ENCODE results near the gene NR3C1. TPM values are rescaled to one million over a fixed set of nuclear protein-coding genes. Genes with fewer than 3 reads are reported as not detected.

NR3C1 gene
- polyA plus RNA-seq, 1 donor (not counting 4 experiments of a cell fraction or from before 2014, with no cell fraction given) = 30.7 TPM

- H3K9ac ChIP-seq (ENCODE audit: control insufficient read depth, extremely low read depth, insufficient read depth, low read length) = no peak overlapping the region
- H3K36me3 ChIP-seq (ENCODE audit: control insufficient read depth in 2 of 2, extremely low read depth in 1 of 2, insufficient read depth in 2 of 2, low read length in 2 of 2) = peaks cover 0 to 3% of the 10 kb centered on the region in 2 experiments
- no peak overlapping the region for H2AFZ ChIP-seq (ENCODE audit: control insufficient read depth, low read length)
- dilution Hi-C loops (cut with MboI; ENCODE audit: extremely low pct_ligation_motif_present, low sequenced_read_pairs) = no loop called here
- TF ChIP-seq CTCF (optimal IDR thresholded peaks at IDR 0.05 in 1 of 3, IDR thresholded peaks at IDR 0.05 in 1 of 3, conservative IDR thresholded peaks at IDR 0.05 in 1 of 3; ENCODE audit: extremely low read depth in 1 of 3, insufficient read depth in 2 of 3, low read length in 3 of 3) (no peak), EZH2 (IDR thresholded peaks at IDR 0.05; ENCODE audit: low read length) (no peak)
- H3K79me2 ChIP-seq (ENCODE audit: control insufficient read depth, insufficient read depth, low read length) = peaks cover 72% of the 10 kb centered on the region
- no peak overlapping the region for H3K4me2 ChIP-seq (ENCODE audit: control insufficient read depth, extremely low read depth, insufficient read depth, low read depth, low read length)
- H3K4me1 ChIP-seq (ENCODE audit: control insufficient read depth, extremely low read depth, insufficient read depth, low read length) = peaks cover 13% of the 10 kb centered on the region
- H3K27me3 ChIP-seq (ENCODE audit: control insufficient read depth, extremely low read depth, insufficient read depth, low read length) = no peaks in the 10 kb centered on the region
- H3K27ac ChIP-seq (ENCODE audit: control insufficient read depth, insufficient read depth, low read length) = no peak overlapping the region
- no peaks in the 10 kb centered on the region for H3K9me3 ChIP-seq (ENCODE audit: control insufficient read depth, low read depth, low read length)
- H4K20me1 ChIP-seq (ENCODE audit: control insufficient read depth, extremely low read depth, insufficient read depth, low read length) = no peaks in the 10 kb centered on the region
- H3K9me1 ChIP-seq (ENCODE audit: control insufficient read depth, extremely low read depth, insufficient read depth, low read length) = no peaks in the 10 kb centered on the region
- DNase-seq (ENCODE audit: low read depth, low spot score) (no peak), FAIRE-seq (no peak)
- no peak overlapping the region for H3K4me3 ChIP-seq (ENCODE audit: control insufficient read depth in 2 of 3, extremely low read depth in 1 of 3, insufficient read depth in 2 of 3, low read depth in 1 of 3, low read length in 3 of 3)
These were observed 65.5 kb downstream of the NR3C1 start for GRCh38 chr5:143337946-143338345.

GRCh38 chr5:143336485-143336884 lies 67.0 kb downstream of the NR3C1 start:
- Histone ChIP-seq H3K27me3 (ENCODE audit: control insufficient read depth, extremely low read depth, insufficient read depth, low read length) (no peaks in the 10 kb centered on the region), H4K20me1 (ENCODE audit: control insufficient read depth, extremely low read depth, insufficient read depth, low read length) (no peaks in the 10 kb centered on the region), H3K4me1 (ENCODE audit: control insufficient read depth, extremely low read depth, insufficient read depth, low read length) (peaks cover 3% of the 10 kb centered on the region), H3K9ac (ENCODE audit: control insufficient read depth, extremely low read depth, insufficient read depth, low read length) (no peak overlapping the region), H3K36me3 (ENCODE audit: control insufficient read depth in 2 of 2, extremely low read depth in 1 of 2, insufficient read depth in 2 of 2, low read length in 2 of 2) (peaks cover 0 to 3% of the 10 kb centered on the region in 2 experiments), H2AFZ (ENCODE audit: control insufficient read depth, low read length) (no peak overlapping the region), H3K9me1 (ENCODE audit: control insufficient read depth, extremely low read depth, insufficient read depth, low read length) (no peaks in the 10 kb centered on the region), H3K4me2 (ENCODE audit: control insufficient read depth, extremely low read depth, insufficient read depth, low read depth, low read length) (no peak overlapping the region), H3K9me3 (ENCODE audit: control insufficient read depth, low read depth, low read length) (no peaks in the 10 kb centered on the region), H3K79me2 (ENCODE audit: control insufficient read depth, insufficient read depth, low read length) (peaks cover 67% of the 10 kb centered on the region), H3K27ac (ENCODE audit: control insufficient read depth, insufficient read depth, low read length) (no peak overlapping the region), H3K4me3 (ENCODE audit: control insufficient read depth in 2 of 3, extremely low read depth in 1 of 3, insufficient read depth in 2 of 3, low read depth in 1 of 3, low read length in 3 of 3) (no peak overlapping the region)
- dilution Hi-C loops (cut with MboI; ENCODE audit: extremely low pct_ligation_motif_present, low sequenced_read_pairs) = no loop called here
- TF ChIP-seq CTCF (optimal IDR thresholded peaks at IDR 0.05 in 1 of 3, IDR thresholded peaks at IDR 0.05 in 1 of 3, conservative IDR thresholded peaks at IDR 0.05 in 1 of 3; ENCODE audit: extremely low read depth in 1 of 3, insufficient read depth in 2 of 3, low read length in 3 of 3) (no peak), EZH2 (IDR thresholded peaks at IDR 0.05; ENCODE audit: low read length) (no peak)
- FAIRE-seq (no peak), DNase-seq (ENCODE audit: low read depth, low spot score) (no peak)

Measured in keratinocyte (primary cell).